Measurements from ENCODE around the gene ZNF766.
A peak's percentile ranks its signal among the peaks of the same experiment; 100 is the strongest.
"Not testable (repeated sequence)": the region's sequence is repeated elsewhere in the genome, so short reads cannot be mapped to it uniquely, and the experiment has no call there.

The ZNF766 gene

DNA sequence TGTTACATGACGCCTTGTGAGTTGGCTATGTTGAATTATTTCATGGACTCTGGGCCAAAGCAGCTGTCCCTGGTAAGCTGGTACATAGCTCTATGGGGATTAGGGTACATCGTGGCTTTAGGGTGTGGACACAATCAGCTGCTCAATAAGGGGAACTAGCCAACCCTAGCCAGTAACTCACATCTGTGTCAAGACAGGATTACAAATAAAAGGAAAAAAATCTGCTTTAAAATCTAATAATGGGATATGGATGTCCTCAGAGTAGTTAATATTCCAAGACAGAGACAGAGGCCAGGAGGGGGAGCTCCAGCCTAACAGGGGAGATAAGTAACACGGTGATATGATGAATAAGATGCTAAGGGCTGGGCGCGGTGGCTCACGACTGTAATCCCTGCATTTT, 21.1 kb upstream of the ZNF766 start:
- Histone ChIP-seq H3K27me3 (no peaks in the 10 kb centered on the region), H3K4me3 (ENCODE audit: low read depth in 1 of 2, low read length in 1 of 2) (no peak overlapping the region), H3K4me1 (ENCODE audit: control insufficient read depth in 1 of 2, insufficient read depth in 1 of 2, low read depth in 1 of 2, low read length in 1 of 2) (no peaks in the 10 kb centered on the region), H3K27ac (no peak overlapping the region), H3K9me3 (no peaks in the 10 kb centered on the region), H3K36me3 (no peaks in the 10 kb centered on the region)
- TF ChIP-seq, protein P1, sequence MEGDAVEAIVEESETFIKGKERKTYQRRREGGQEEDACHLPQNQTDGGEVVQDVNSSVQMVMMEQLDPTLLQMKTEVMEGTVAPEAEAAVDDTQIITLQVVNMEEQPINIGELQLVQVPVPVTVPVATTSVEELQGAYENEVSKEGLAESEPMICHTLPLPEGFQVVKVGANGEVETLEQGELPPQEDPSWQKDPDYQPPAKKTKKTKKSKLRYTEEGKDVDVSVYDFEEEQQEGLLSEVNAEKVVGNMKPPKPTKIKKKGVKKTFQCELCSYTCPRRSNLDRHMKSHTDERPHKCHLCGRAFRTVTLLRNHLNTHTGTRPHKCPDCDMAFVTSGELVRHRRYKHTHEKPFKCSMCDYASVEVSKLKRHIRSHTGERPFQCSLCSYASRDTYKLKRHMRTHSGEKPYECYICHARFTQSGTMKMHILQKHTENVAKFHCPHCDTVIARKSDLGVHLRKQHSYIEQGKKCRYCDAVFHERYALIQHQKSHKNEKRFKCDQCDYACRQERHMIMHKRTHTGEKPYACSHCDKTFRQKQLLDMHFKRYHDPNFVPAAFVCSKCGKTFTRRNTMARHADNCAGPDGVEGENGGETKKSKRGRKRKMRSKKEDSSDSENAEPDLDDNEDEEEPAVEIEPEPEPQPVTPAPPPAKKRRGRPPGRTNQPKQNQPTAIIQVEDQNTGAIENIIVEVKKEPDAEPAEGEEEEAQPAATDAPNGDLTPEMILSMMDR (IDR thresholded peaks at IDR 0.05): no peak

DNA sequence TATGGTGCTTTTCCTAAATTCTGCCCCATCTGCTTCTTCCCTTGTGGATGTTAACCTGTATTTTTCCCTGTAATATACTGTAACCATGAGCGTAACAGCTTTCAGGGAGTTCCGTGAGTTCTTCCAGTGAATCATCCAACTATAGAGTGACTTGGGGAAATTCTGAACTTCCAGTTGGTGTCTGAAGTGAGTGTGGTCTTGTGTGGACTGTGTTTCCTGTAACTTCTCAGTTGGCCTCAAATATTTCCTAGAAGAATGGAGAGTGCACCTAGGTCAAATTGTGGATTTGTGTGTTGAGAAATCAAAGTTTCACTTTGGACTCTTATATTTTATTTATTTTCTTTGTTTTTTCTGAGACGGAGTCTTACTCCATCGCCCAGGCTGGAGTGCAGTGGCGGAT, 11.0 kb upstream of the ZNF766 start:
- no peak overlapping the region for H3K4me3 ChIP-seq (ENCODE audit: low read depth in 1 of 2, low read length in 1 of 2)
- H3K36me3 ChIP-seq: no peaks in the 10 kb centered on the region
- no peak overlapping the region for H3K27ac ChIP-seq

DNA sequence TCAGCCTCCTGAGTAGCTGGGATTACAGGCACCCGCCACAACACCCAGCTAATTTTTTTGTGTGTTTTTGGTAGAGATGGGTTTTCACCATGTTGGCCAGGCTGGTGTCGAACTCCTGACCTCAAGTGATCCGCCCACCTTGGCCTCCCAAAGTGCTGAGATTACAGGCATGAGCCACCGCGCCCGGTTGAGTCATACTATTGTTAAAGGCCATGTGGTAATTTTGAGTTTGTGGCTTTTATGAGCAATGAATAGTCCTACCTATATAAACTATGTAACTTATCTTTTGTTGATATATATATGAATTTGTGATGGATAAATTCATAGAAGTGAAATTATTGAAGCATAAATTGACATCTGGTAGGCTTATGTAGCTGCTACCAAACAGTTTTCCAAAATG, 3.8 kb upstream of the ZNF766 start:
- H3K27ac ChIP-seq; H3K9me3 ChIP-seq; H3K36me3 ChIP-seq; H3K4me3 ChIP-seq (ENCODE audit: low read depth in 1 of 2, low read length in 1 of 2); H3K27me3 ChIP-seq: not testable (repeated sequence)
- H3K4me1 ChIP-seq (ENCODE audit: control insufficient read depth in 1 of 2, insufficient read depth in 1 of 2, low read depth in 1 of 2, low read length in 1 of 2): peaks cover 11 to 13% of the 10 kb centered on the region in 2 experiments

More for the DNA sequence above, 11.0 kb upstream of the ZNF766 start:
- TF ChIP-seq, protein P1 (IDR thresholded peaks at IDR 0.05): no peak
- no peaks in the 10 kb centered on the region for H3K27me3 ChIP-seq
- H3K4me1 ChIP-seq (ENCODE audit: control insufficient read depth in 1 of 2, insufficient read depth in 1 of 2, low read depth in 1 of 2, low read length in 1 of 2): no peaks in the 10 kb centered on the region
- no peaks in the 10 kb centered on the region for H3K9me3 ChIP-seq

DNA sequence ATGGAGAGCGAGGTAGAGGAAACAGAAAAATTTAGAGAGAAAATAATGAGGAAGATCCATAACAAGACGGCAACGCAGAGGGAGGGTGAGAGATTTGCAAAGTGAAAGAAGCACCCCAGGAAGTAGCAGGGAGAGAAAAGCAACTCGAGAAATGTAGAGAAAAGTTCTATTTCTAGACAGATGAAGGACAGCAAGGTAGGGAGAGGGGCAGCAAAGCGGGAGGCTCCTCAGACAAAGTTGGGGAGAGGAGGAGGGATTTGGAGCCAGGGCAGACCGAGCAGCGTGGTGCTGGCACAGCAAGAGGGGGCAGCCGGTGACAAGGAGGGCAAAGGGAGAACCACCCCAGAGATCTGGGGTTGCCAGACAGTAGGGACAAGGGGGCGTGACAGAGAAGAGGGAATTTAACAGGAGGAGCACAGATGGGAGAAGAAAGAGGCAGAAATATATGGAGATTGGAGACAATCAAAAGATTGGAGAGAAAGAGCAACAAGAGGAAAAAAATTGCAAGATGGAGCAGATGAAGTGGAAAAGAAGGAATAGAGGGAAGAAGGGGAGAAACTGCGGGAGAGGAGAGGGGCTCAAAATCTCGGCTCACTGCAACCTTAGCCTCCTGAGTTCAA, 989 bp downstream of the ZNF766 start:
- H3K27ac ChIP-seq: peak overlapping the region; percentile 97
- peak overlapping the region; percentile 75 to 96 for H3K4me3 ChIP-seq (ENCODE audit: low read depth in 1 of 2, low read length in 1 of 2)
- H3K27me3 ChIP-seq: no peaks in the 10 kb centered on the region
- peaks cover 14 to 17% of the 10 kb centered on the region in 2 experiments for H3K4me1 ChIP-seq (ENCODE audit: control insufficient read depth in 1 of 2, insufficient read depth in 1 of 2, low read depth in 1 of 2, low read length in 1 of 2)
- TF ChIP-seq, protein P1 (IDR thresholded peaks at IDR 0.05): no peak
- no peaks in the 10 kb centered on the region for H3K9me3 ChIP-seq
- H3K36me3 ChIP-seq: peaks cover 3% of the 10 kb centered on the region

DNA sequence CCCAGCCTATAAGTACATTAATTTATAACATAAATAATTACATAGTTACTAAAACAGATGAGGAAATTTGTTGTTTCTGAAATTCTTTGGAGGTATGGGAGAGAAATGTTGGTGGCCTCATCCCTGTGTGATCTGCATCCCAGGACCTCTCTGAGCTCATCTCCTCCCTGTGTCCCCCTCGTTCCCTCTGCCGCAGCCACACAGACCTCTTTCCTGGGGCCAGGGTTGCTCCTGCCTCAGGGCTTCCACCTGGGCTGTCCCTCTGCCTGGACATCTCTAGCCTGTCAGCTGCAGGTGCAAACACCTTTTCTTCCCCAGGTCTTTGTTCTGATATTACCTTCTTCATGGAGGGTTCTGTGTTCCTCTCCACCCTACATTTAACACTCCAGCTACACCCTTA, 3.9 kb downstream of the ZNF766 start:
- no peaks in the 10 kb centered on the region for H3K9me3 ChIP-seq

DNA sequence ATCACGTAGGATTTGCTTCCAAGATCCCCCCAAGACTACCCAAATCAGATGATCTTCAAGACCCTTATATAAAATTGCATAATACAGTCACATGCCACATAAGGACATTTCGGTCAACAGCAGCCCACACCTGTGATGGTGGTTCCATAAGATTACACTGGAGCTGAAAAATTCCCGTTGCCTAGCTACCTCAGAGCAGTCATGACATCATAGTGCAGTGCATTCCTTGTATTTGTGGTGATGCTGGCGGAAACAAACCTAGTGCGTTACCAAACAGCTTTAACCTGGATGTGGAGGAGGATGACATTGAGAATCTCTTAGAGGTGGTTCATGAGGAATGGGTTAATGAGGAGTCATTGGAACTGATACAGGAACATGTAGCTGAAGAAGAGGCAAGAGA, 4.8 kb downstream of the ZNF766 start:
- peaks cover 9 to 13% of the 10 kb centered on the region in 2 experiments for H3K4me1 ChIP-seq (ENCODE audit: control insufficient read depth in 1 of 2, insufficient read depth in 1 of 2, low read depth in 1 of 2, low read length in 1 of 2)
- H3K27me3 ChIP-seq: no peaks in the 10 kb centered on the region
- peaks cover 3% of the 10 kb centered on the region for H3K36me3 ChIP-seq
- no peak overlapping the region for H3K4me3 ChIP-seq (ENCODE audit: low read depth in 1 of 2, low read length in 1 of 2)
- H3K9me3 ChIP-seq: no peaks in the 10 kb centered on the region
- H3K27ac ChIP-seq: no peak overlapping the region
- TF ChIP-seq, protein P1 (IDR thresholded peaks at IDR 0.05): no peak

More for the DNA sequence above, 3.9 kb downstream of the ZNF766 start:
- Histone ChIP-seq H3K36me3 (peaks cover 3% of the 10 kb centered on the region), H3K4me3 (ENCODE audit: low read depth in 1 of 2, low read length in 1 of 2) (no peak overlapping the region), H3K27me3 (no peaks in the 10 kb centered on the region), H3K27ac (no peak overlapping the region), H3K4me1 (ENCODE audit: control insufficient read depth in 1 of 2, insufficient read depth in 1 of 2, low read depth in 1 of 2, low read length in 1 of 2) (peaks cover 14 to 17% of the 10 kb centered on the region in 2 experiments)
- TF ChIP-seq, protein P1 (IDR thresholded peaks at IDR 0.05): no peak
